Head of caudate nucleus (tissue), 42 donors: ENCODE results near the gene DIRAS3.
A peak's percentile ranks its signal among the peaks of the same experiment; 100 is the strongest.
"Not testable (repeated sequence)": the region's sequence is repeated elsewhere in the genome, so short reads cannot be mapped to it uniquely, and the experiment has no call there.

ENCODE experiments used
- DNase-seq, 42 donors: peaks; one replicate each; pipeline versions ENCODE4 v3.0.0 to v3.0.0-alpha.2; 2020 to 2021; ENCODE audit warnings: mixed read lengths in 7 of 42
- intact Hi-C: fragments of 100-400 bp; cut with DNase I; formaldehyde crosslinking; loops from one replicate; pipeline ENCODE4 v1.15.0; 2022

DIRAS3 gene, protein sequence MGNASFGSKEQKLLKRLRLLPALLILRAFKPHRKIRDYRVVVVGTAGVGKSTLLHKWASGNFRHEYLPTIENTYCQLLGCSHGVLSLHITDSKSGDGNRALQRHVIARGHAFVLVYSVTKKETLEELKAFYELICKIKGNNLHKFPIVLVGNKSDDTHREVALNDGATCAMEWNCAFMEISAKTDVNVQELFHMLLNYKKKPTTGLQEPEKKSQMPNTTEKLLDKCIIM

DNA sequence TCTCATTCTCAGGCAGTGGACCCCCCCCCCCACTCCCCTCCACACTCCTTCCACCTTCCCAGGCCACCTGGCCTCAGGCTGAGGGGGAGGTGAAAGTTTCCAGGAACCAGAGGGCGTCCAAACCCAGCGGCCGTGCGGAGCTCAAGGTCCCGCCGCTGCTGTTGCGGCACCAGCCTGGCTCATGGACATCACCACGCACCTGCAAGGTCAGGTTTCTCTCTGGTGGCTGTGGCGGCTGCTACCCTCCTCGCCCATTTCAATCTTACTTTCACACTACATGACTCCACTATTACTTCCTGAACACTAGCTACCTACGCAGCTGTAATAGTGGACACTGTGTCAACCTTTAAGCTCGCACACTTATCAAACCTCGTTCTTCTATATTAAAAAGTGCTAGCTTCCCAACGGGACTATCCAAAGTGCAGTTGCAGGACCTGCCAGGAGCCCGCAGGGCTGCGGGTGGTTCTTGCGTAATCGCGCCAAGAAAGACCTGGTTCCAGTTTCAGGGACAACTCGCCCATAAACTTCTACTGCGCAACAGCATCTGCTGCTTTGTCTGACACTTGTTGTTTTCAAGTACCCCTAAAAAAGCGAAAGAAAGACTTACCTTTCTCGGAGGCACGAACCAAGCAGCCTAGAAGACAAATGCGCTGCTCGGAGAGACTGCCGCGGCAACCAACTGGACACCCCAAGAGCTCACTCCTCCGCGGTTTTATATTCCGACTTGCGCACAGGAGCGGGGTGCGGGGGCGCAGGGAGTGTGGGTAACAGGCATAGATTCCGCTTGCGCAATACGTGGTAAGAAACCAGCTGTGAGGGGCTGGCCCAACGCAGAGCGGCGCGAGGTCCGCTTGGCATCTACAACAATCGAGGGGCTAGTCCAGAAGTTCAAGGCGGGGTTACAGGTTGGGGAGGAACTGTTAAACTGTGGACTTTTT, at the start of gene DIRAS3:
Gene DIRAS3 (minus strand): TSS at position 687 of the 938 bp plus-strand sequence. CDS start 3,330 bp downstream, outside the sequence.
- intact Hi-C loops, result no loop called here
- DNase-seq, result peak in 18 of 42 donors; percentile 6 to 66 (median 20)

DNA sequence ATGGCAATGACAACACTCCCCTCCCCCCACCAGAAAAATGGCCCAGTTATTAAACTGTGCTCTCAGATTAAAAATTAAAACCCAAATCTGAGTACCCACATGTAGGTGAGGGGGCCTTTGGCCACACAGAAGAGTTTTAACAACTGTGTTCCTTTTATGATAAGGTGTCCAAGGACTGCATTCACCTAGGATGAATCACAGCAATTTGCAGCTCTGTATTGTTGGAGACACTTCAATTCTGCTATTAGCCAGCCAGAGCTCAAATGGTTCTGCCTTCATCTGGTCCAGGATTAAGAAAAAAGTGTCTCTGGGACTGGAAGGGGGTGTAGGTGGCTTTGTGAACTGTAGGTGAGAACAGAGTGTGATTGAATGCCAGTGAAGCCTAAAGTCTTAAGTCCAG, 43.3 kb upstream of the DIRAS3 start:
- no peak for DNase-seq
- intact Hi-C loops, result no loop called here

DNA sequence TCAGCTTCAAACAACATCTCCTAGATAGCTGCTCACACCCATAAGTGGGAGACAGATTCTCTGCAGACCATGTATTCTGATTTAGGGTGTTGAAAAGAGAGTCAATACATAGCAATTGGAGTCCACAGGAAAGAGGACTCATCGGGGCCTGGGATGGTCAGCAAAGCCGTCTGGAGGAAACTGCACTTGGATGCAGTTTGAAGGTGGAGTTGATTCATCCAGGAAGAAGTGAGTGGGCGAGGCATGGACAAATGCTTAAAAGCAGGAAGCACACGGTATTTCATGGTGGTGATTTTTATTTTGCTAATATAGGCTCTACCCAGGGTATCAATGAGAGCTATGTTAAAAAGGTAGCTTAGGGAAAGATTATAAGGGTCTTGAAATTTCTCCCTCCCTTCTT, 36.8 kb upstream of the DIRAS3 start:
- no peak for DNase-seq
- intact Hi-C loops, result no loop called here

DNA sequence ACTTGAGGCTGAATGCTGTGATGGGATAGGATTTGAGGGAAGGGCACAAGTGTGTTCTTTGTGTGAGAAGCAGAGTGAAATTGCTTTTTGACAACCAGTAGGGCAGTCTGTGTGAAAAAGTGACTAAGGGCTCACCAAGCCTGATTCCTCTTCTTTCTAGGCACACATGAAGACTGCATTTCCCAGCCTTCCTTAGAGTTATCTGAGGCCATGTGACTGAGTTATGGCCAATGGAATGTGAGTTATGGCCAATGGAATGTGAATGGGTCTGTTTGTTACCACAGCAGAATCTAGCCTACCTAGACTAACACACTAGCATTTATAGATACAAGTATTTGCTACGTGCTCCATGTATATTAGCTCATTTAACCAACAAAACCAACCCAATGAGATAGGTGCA, 35.3 kb upstream of the DIRAS3 start:
- no peak for DNase-seq
- intact Hi-C loops, result no loop called here

DNA sequence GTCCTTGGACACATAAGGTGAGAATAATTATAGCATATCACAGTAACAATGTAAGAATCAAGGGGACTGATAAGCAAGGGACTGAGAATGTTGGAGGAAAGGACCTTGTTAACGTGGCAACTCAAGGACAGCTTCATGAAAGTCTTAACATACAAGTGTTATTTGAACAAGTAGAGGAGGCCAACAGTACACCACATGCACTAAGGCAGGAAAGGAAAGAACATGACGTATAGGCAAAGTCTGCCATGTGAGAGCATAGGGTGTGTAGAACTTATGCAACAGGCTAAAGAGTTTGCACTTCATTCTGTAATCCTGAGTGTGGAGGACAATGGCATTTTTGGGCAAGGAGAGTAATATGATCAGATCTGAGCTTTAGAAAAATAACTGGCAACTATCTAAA, 33.3 kb upstream of the DIRAS3 start:
- intact Hi-C loops, result no loop called here
- no peak for DNase-seq

DNA sequence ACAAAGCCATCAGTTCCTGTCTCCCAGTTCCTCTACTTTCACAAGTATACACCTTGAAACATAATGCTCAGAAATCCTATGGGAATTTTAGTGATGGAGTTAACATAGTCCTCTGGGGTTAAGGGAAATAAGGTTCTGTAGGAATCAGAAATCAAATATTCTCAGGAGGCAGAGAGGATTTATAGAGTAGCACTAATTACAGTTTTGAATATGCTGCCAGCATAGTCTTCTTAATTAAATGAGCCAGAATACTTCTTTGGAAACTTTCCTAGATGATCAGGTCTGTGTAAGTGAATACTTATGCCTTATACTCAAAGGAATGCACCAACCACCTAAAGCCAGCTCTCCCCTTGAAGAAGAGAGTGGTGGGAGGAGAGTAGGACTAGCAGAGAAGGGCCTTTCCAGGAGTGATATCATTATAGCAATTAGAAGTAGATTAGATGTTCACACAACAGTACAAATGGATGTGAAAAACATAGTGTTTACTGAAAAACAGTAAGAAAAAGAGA, 31.4 kb upstream of the DIRAS3 start:
- intact Hi-C loops, result no loop called here
- no peak for DNase-seq

DNA sequence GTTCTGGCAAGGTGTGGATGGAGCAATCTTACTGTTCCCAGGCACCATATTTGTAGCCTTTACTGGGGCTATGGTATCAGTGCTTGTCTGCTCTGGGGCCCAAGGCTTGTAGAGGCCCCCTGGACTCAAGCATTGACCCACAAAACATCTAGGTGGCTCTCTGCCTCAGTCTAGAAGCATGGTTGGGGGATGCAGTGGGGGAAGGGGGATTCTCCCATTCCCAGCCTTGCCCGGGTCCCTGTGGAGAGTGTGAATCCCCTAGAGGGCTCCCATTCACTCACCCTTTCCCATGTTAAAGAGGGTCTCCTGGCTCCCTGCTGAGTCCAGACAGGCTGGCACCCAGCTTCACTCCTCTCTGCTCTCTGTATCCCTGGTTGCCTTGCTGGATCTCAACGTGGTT, 28.2 kb upstream of the DIRAS3 start:
- intact Hi-C loops, result no loop called here
- DNase-seq, result no peak

DNA sequence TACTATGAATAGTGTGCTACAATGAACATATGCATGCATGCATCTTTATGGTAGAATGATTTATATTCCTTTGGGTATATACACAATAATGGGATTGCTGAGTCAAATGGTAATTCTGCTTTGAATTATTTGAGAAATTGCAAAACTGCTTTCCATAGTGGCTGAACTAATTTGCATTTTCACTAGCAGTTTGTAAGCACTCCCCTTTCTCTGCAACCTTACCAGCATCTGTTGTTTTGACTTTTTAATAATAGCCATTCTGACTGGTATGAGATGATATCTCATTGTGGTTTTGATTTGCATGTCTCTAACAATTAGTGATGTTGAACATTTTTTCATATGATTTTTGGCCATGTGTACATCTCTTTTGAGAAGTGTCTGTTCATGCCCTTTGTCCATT, 24.0 kb upstream of the DIRAS3 start:
- intact Hi-C loops, result no loop called here

DNA sequence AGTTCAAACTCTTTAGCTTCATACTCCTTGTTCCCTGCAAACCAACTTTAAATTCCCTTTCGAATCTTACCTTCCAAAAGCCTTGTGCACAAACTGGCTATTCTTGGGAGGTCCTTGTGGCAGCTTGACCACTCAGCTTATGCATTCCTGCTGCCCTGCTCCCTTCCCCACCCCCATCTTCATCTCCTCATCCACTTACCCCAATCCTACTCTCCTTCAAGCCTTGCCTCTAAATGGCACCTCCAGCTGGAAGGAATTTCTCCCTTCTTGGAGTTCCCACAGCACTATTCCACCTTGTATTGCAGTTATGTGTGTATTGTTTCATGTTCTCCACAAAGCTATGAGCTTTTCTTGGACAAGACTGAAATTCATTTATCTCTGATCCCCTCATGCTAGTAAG, 15.3 kb upstream of the DIRAS3 start:
- intact Hi-C loops, result no loop called here
- no peak for DNase-seq

More for the DNA sequence above, 24.0 kb upstream of the DIRAS3 start:
- no peak for DNase-seq

DNA sequence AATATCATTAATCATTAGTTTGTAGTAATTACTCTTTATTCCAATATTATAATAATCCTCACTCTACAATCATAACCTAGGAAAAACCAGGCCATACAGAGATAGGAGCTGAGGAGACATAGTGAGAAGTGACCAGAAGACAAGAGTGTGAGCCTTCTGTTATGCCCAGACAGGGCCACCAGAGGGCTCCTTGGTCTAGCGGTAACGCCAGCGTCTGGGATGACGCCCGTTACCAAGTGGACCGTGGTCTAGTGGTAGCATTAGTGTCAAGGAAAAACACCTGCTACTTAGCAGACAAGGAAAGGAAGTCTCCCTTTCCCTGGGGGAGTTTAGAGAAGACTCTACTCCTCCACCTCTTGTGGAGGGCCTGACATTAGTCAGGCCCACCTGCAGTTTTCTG, 7.6 kb upstream of the DIRAS3 start:
- DNase-seq, intact Hi-C loops: not testable (repeated sequence)

DNA sequence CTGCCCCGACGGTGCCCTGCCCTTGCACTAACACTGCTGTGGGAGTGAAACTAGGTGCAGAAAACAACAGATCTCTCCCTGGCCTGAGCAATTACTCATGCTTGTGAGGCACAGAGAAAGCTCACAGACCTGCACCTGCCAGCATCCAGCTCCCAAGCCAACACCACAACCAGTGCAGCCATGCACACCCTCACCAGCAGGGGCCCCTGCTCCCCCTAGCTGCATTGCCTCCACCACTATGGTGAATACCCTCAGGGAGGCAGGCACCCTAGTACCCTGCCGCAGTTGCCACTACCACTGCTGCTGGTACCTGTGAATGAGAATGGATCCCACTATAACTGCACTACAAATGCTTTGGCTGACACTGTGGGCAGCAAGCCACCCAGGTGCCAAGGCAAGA, 7.1 kb upstream of the DIRAS3 start:
- no peak for DNase-seq
- intact Hi-C loops, result no loop called here

DNA sequence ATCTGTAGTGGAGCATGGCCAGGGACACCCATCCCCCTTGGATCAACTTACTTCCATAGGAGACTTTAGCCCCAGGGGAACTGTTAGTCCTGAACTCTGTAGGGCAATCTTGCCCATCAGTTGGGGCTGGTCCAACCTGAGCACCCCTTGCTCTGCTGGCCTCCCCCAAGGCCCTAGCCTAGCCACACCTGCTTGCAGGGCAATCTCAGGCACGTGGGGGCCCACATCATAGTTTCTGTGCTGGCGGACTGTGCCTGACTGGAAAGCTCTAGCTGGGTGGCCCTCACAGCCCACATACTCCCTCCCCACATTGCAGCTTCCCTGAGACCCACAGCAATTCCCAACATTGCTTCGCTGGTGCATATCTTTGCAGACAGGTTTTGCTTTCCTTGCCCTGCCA, 6.6 kb upstream of the DIRAS3 start:
- intact Hi-C loops, result no loop called here
- no peak for DNase-seq

DNA sequence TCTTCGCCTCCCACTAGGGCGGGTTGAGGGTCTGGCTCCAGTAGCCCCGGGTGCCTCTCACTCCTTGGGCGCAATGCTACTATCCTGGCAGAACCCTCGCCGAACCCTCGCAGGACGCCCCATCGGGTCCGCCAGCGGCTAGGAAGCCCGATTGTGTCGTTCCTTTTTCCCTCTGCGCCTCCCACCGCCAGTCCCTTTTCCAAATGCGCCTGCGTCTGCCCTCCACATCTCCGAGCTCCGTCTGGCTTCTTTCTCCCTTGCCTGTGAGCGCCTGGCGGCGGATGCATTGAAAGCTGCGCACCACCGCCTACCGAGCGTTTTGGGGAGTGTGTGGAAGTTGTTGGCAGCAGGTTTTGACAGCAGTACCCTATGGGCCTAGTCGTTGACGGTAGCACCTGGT, 1.0 kb upstream of the DIRAS3 start:
- intact Hi-C loops, result no loop called here
- DNase-seq, result peak; percentile 21 to 82 (median 62)

DNA sequence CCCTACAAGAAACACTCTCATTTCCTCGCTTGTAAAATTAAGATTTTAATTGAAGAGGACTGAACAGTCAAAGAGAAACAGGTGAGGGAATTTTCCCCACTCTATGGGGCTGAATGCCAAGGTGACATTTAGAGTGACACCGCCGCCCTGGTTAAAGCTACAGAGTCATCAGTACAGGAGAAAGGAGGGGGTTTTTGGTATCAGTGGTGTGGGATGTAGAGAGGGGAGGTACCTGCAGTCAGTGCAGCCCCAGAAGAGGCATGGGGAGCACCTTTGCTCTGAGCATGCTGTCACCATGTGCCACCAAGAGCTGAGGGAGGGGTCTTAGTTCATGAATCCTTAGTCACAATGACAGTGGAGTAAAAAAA, 2.8 kb downstream of the DIRAS3 start:
- intact Hi-C loops, result no loop called here

DNA sequence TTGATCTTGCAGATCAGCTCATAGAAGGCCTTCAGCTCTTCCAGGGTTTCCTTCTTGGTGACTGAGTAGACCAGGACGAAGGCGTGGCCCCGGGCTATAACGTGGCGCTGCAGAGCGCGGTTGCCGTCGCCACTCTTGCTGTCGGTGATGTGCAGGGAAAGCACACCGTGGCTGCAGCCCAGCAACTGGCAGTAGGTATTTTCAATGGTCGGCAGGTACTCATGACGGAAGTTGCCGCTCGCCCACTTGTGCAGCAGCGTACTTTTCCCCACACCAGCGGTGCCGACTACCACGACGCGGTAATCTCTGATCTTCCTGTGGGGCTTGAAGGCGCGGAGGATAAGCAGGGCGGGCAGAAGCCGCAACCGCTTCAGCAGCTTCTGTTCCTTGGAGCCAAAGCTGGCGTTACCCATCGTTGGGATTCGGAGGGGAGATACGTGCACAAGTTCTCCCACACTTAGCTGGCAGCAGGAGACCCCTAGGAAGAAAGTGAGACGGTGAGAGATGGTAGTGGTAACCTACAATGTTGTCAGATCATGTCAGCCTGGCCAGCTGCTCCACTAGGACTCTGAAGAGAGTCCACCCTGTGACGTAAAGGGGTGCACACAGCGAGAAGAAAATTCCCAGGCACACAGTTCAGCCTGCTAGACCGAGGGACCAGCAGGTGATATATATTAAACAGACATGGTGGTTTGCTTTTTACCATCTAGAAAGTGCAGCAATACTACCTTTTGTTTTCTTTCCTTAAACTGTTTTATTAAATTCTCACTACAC, 3.4 kb downstream of the DIRAS3 start:
- intact Hi-C loops, result no loop called here
- no peak for DNase-seq

More for the DNA sequence above, 2.8 kb downstream of the DIRAS3 start:
- DNase-seq, result no peak

DNA sequence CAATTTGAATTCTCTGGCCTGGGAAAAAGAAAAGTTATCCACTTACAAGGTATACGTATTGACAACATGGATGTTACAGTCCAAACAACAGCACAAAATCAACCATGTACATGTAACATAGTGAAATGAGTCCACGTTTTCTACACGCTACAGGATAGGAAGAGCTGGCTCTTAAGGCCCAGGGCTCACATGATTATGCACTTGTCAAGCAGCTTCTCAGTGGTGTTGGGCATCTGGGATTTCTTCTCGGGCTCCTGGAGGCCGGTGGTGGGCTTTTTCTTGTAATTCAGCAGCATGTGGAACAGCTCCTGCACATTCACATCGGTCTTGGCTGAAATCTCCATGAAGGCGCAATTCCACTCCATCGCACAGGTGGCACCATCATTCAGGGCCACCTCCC, 4.0 kb downstream of the DIRAS3 start:
- intact Hi-C loops, result no loop called here
- DNase-seq, result no peak

DNA sequence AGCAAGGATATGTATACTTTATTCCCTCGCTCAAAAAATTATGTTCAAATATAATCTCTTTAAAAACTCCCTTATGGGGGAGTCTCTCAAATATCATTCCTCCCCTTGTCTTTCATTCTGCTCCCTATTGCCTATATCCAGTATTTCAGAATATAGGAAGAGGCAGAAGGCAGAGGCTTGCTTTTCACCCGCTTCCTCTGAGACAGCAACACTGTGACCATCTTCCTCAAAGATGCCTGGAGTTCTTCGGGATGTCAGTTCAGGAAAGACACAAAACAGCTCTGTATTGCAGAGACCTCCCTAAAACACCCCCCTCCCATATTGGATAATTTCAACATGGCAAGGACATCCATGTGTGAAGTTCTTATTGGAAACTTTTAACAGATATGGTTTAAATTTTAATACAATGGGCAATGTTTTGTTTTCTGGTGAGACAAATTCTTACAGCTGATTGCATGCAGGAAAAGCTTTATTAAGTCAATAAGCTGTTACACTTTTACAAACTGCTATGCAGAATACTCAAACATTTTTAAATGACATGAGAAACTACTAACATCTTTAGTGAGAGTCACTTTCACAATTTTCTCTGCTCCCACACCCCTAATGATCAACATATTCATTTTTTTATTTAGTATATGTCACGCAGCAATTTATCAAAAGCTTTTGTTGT, 4.8 kb downstream of the DIRAS3 start:
- intact Hi-C loops, result no loop called here
- DNase-seq, result no peak

DNA sequence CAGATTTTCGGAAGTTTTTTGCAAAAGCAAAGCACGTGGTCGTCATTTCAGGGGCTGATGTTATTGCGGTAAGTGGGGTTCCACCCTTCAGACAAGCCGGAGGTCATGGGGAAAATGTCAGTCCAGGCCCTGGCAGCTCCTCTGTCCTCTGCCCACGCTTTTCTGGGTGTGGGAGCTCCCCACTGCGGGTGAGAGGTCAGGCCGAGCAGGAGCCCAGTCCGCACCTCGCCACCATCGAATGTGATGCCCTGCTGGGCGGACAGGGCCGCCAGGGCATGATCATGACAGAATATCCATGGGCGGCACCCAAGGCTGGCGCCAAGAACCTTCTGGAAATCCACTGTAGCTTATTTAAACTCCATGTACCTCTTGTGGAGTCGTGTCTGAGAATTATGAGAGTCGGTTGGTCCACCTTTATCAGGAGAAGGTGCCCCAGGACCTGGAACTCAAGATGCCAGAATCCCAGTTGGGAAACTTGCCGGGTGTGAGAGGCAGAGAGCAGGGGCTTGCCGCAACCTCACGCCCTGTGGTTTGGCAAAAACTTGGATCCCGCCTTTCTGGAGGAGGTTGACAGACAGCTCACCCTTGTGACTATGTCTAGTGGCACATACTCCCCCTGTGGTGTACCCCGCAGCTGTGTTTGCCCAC, 6.9 kb downstream of the DIRAS3 start:
- DNase-seq, result no peak
- intact Hi-C loops, result no loop called here

DNA sequence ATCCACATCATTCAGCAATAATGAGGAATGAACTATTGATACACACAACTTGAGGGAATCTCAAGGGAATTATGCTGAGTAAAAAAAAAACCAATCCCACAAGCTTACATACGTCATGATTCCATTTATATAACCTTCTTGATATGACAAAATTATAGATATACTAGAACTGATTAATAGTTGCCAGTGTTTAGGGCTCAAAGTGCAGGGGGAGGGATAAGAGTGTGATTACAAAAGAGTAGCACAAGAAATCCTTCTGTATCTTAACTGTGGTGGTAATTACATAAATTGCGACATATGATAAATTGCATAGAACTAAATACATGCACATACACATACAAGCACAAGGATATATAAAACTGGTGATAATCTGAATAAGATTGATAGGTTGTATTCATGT, 13.5 kb downstream of the DIRAS3 start:
- intact Hi-C loops, result no loop called here
- DNase-seq, result no peak
